Endothelial cell of umbilical vein (primary cell): Measurements from ENCODE around the gene MBNL2. TPM values are rescaled to one million over a fixed set of nuclear protein-coding genes. Genes with fewer than 3 reads are reported as not detected.

Experiments
- BruUV-seq: library from RNA; stranded (reverse); fragments of 400-500 nt; replicated peaks from 2 replicates; lab custom pipeline; 2021; lab: Mats Ljungman, UMichigan
- CTCF ChIA-PET: fragments of 300-600, 350-600 bp; sonication (Branson Sonifier 250); formaldehyde crosslinking; loops from one replicate; lab custom pipeline; 2021; ENCODE audit warnings: antibody characterized with exemption, inconsistent platforms; lab: Charles Lee
- POLR2A ChIA-PET: fragments of 300-600, 350-600 bp; sonication (Branson Sonifier 250); formaldehyde crosslinking; loops from one replicate; lab custom pipeline; 2021; ENCODE audit warnings: antibody characterized with exemption, inconsistent platforms; lab: Charles Lee
- DNase-seq: peaks from one replicate; pipeline ENCODE4 v3.0.0-alpha.2; 2011; ENCODE audit warnings: low read depth, low spot score
- FAIRE-seq: peaks from 2 replicates; lab custom pipeline; 2011; peaks lifted over from hg19 to GRCh38; lab: Jason Lieb, UNC
- H2AFZ ChIP-seq: 2 replicates; pipeline ENCODE4 v1.6.0; 2012; ENCODE audit warnings: low read depth, low read length, control low read depth, inconsistent platforms
- H3K27ac ChIP-seq: 2 replicates; pipeline ENCODE4 v1.5.1; 2011; ENCODE audit warnings: low read depth, mild to moderate bottlenecking, control low read depth, low read length, moderate library complexity; ENCODE audit not compliant: insufficient read depth
- H3K27me3 ChIP-seq, 2 experiments: 2 replicates each; pipeline versions ENCODE4 v1.6.0 to v1.6.1; 2011; ENCODE audit warnings: low read length in 2 of 2, mixed read lengths in 1 of 2; ENCODE audit not compliant: control insufficient read depth in 2 of 2, insufficient read depth in 2 of 2
- H3K36me3 ChIP-seq, 2 experiments: 2 replicates in 1 of 2; 3 replicates in 1 of 2; pipeline ENCODE4 v1.5.1; 2011; ENCODE audit warnings: low read length in 2 of 2, mild to moderate bottlenecking in 1 of 2, moderate library complexity in 1 of 2; ENCODE audit not compliant: control insufficient read depth in 2 of 2, insufficient read depth in 2 of 2; ENCODE audit errors: extremely low read depth in 1 of 2
- H3K4me1 ChIP-seq: 3 replicates; pipeline ENCODE4 v1.5.1; 2011; ENCODE audit warnings: mild to moderate bottlenecking, low read length; ENCODE audit not compliant: control insufficient read depth, insufficient read depth; ENCODE audit errors: extremely low read depth
- H3K4me2 ChIP-seq: 2 replicates; pipeline ENCODE4 v1.6.1; 2011; ENCODE audit warnings: low read length, control low read depth, mixed read lengths; ENCODE audit not compliant: insufficient read depth
- H3K4me3 ChIP-seq, 3 experiments: fragments of 200-600 bp in 1 of 3; sonication (generic), shearing (Covaris generic) in 1 of 3; replicated peaks in 1 of 3; 2 replicates each; pipeline ENCODE4 v1.5.1; 2011 to 2016; ENCODE audit warnings: control low read depth in 3 of 3, low read length in 3 of 3, mild to moderate bottlenecking in 2 of 3, inconsistent platforms in 1 of 3, low read depth in 1 of 3, moderate library complexity in 1 of 3; ENCODE audit not compliant: insufficient read depth in 1 of 3
- H3K79me2 ChIP-seq: 2 replicates; pipeline ENCODE4 v1.6.0; 2012; ENCODE audit warnings: low read length, inconsistent platforms; ENCODE audit not compliant: control insufficient read depth, insufficient read depth
- H3K9ac ChIP-seq: replicated peaks from 2 replicates; pipeline ENCODE3; 2011; ENCODE audit warnings: low read length, control low read depth; ENCODE audit not compliant: insufficient read depth; ENCODE audit errors: extremely low read depth
- H3K9me1 ChIP-seq: replicated peaks from 3 replicates; pipeline ENCODE4 v1.6.0; 2011; ENCODE audit warnings: mild to moderate bottlenecking, low read length; ENCODE audit not compliant: control insufficient read depth, insufficient read depth; ENCODE audit errors: extremely low read depth
- H3K9me3 ChIP-seq: replicated peaks from 2 replicates; pipeline ENCODE4 v1.5.1; 2012; ENCODE audit warnings: low read length, inconsistent platforms; ENCODE audit not compliant: control insufficient read depth, insufficient read depth
- H4K20me1 ChIP-seq: replicated peaks from 2 replicates; pipeline ENCODE3; 2011; ENCODE audit warnings: mild to moderate bottlenecking, low read length; ENCODE audit not compliant: control insufficient read depth, insufficient read depth; ENCODE audit errors: extremely low read depth
- CTCF ChIP-seq, 2 donors: IDR thresholded peaks; 1 replicate in 1 of 2; 2 replicates in 1 of 2; pipeline ENCODE4 v1.5.1; 2011; ENCODE audit warnings: low read length in 2 of 2, mild to moderate bottlenecking in 2 of 2, moderate library complexity in 2 of 2, control low read depth in 1 of 2, inconsistent platforms in 1 of 2, low read depth in 1 of 2; ENCODE audit not compliant: insufficient read depth in 1 of 2; ENCODE audit errors: extremely low read depth in 1 of 2
- EZH2 ChIP-seq: IDR thresholded peaks from 2 replicates; pipeline ENCODE4 v1.6.1; 2012; ENCODE audit warnings: borderline replicate concordance, low read depth, mild to moderate bottlenecking, moderate library complexity, low read length, inconsistent platforms; ENCODE audit not compliant: severe bottlenecking
- FOS ChIP-seq: IDR thresholded peaks from 2 replicates; pipeline ENCODE4 v1.6.1; 2011; ENCODE audit warnings: mild to moderate bottlenecking, low read length, moderate library complexity, borderline replicate concordance; ENCODE audit not compliant: insufficient read depth
- GATA2 ChIP-seq: IDR thresholded peaks from 2 replicates; pipeline ENCODE4 v1.7.0; 2011; ENCODE audit warnings: low read depth, mild to moderate bottlenecking, moderate library complexity, mixed read lengths, low read length; ENCODE audit not compliant: insufficient read length, insufficient read depth
- JUN ChIP-seq: IDR thresholded peaks from 2 replicates; pipeline ENCODE4 v1.6.1; 2011; ENCODE audit warnings: borderline replicate concordance, low read depth; ENCODE audit not compliant: insufficient read length, insufficient read depth
- MAX ChIP-seq: IDR thresholded peaks from 2 replicates; pipeline ENCODE4 v1.6.1; 2011; ENCODE audit not compliant: insufficient read depth, insufficient read length
- MYC ChIP-seq: IDR thresholded peaks from one replicate; pipeline ENCODE4 v1.6.1; 2011; ENCODE audit warnings: mild to moderate bottlenecking, low read depth, low read length
- POLR2A ChIP-seq: IDR thresholded peaks from 2 replicates; pipeline ENCODE4 v1.6.1; 2012; ENCODE audit warnings: low read depth, mild to moderate bottlenecking, control low read depth, low read length
- POLR2AphosphoS5 ChIP-seq: IDR thresholded peaks from 2 replicates; pipeline ENCODE4 v1.6.1; 2012; ENCODE audit warnings: low read depth, mild to moderate bottlenecking, control low read depth, low read length, moderate library complexity; ENCODE audit not compliant: insufficient read depth
- dilution Hi-C: fragments of 300-500 bp; cut with MboI; formaldehyde crosslinking; loops from one replicate; pipeline ENCODE4 v1.15.0; 2019; ENCODE audit warnings: low sequenced_read_pairs; ENCODE audit not compliant: extremely low pct_ligation_motif_present
- intact Hi-C: fragments of 100-400 bp; cut with micrococcal nuclease; formaldehyde crosslinking; loops from one replicate; pipeline ENCODE4 v1.10.0; 2022
- polyA plus RNA-seq, 4 experiments: library from polyadenylated mRNA; depleted of rRNA in 3 of 4; stranded (reverse) in 3 of 4; unstranded in 1 of 4; fragments of >200 nt; gene quantifications; 2 replicates each; pipeline versions ENCODE4 v1.2.1 to v1.2.3, GENCODE V29; 2011 to 2012; ENCODE audit warnings: missing spikeins in 1 of 4
- total RNA-seq: library from RNA; stranded (reverse); gene quantifications from 2 replicates; pipeline ENCODE4 v1.2.3, GENCODE V29; 2021

Gene MBNL2
- total and polyA plus RNA-seq, 2 donors (not counting 3 experiments of a cell fraction or from before 2014, with no cell fraction given), result 32.9 to 76.5 TPM

GRCh38 chr13:97266772-97267417, 44.8 kb downstream of the MBNL2 start:
- Histone ChIP-seq H3K4me2 (peak overlapping the region; percentile 37), H3K4me1 (peaks cover 60% of the 10 kb centered on the region), H4K20me1 (no peaks in the 10 kb centered on the region), H3K36me3 (no peaks in the 10 kb centered on the region), H3K9me1 (no peaks in the 10 kb centered on the region), H3K27me3 (no peaks in the 10 kb centered on the region), H3K79me2 (peaks cover 69% of the 10 kb centered on the region), H2AFZ (no peak overlapping the region), H3K9me3 (no peaks in the 10 kb centered on the region), H3K9ac (peak overlapping the region; percentile 35), H3K4me3 (no peak overlapping the region), H3K27ac (peak overlapping the region; percentile 55)
- no TSS peak for BruUV-seq
- FAIRE-seq (peak; percentile 68), DNase-seq (no peak)
- intact Hi-C loops, result no loop called here
- TF ChIP-seq CTCF (IDR thresholded peaks at IDR 0.05; ENCODE audit: extremely low read depth in 1 of 2, insufficient read depth in 1 of 2, low read depth in 1 of 2, low read length in 2 of 2), result no peak
- no peak for TF ChIP-seq JUN
- no peak for TF ChIP-seq POLR2A
- no peak for TF ChIP-seq MYC
- no peak for TF ChIP-seq FOS
- no peak for TF ChIP-seq GATA2
- TF ChIP-seq EZH2, result no peak
- no peak for TF ChIP-seq POLR2AphosphoS5
- TF ChIP-seq MAX, result no peak
- dilution Hi-C loops, result no loop called here
- ChIA-PET CTCF (interaction anchor here (0.8 to 4.1 kb wide), 15 partner anchors 8 to 157 kb away, joined by 3 to 29 read pairs (median 5); no protein-coding TSS in a partner anchor), POLR2A (interaction anchor here (1.0 to 1.4 kb wide), 3 partner anchors 25 to 44 kb away, joined by 3 to 4 read pairs (median 3); partner anchors contain the start of gene MBNL2)
